Transverse colon (tissue), 4 donors: Measurements from ENCODE around the gene CCR2.

Source experiments
- CTCF ChIP-seq, 5 experiments: fragments of 200-600 bp in 3 of 5; fragments of 450-650 bp in 2 of 5; sonication (generic) in 3 of 5; IDR thresholded peaks; 1 replicate in 2 of 5; 2 replicates in 3 of 5; pipeline ENCODE4 v1.5.1; 2016 to 2017; ENCODE audit warnings: antibody characterized with exemption in 5 of 5, inconsistent platforms in 3 of 5, mild to moderate bottlenecking in 2 of 5, moderate library complexity in 1 of 5
- POLR2A ChIP-seq: fragments of 450-650 bp; IDR thresholded peaks from one replicate; pipeline ENCODE4 v1.6.1; 2016; ENCODE audit warnings: antibody characterized with exemption, mild to moderate bottlenecking, moderate library complexity
- POLR2AphosphoS5 ChIP-seq, 3 donors: sonication (generic); formaldehyde crosslinking; IDR thresholded peaks; one replicate each; pipeline ENCODE4 v1.6.1; 2016; ENCODE audit warnings: antibody characterized with exemption in 3 of 3

- TF ChIP-seq POLR2A (no peak), CTCF (IDR thresholded peaks at IDR 0.05) (no peak), POLR2AphosphoS5 (IDR thresholded peaks at IDR 0.05) (no peak)
Measured at GRCh38 chr3:46316206-46316605, 37.7 kb upstream of the CCR2 start.
